Gastroesophageal sphincter (tissue), 4 donors: ENCODE measurements around the gene CDH23. TPM values are rescaled to one million over a fixed set of nuclear protein-coding genes. Genes with fewer than 3 reads are reported as not detected.

Source experiments
- ATAC-seq: fragments of 150-250 bp; one replicate; pipeline ENCODE4 v1.9.1; 2016; ENCODE audit warnings: mild to moderate bottlenecking, moderate library complexity
- H3K27ac ChIP-seq, 4 donors: fragments of 200-600 bp; sonication (generic) in 3 of 4; 1 replicate in 3 of 4; 2 replicates in 1 of 4; pipeline ENCODE4 v1.5.1; 2016 to 2019
- H3K27me3 ChIP-seq: fragments of 200-600 bp; sonication (generic); one replicate; pipeline ENCODE4 v1.5.1; 2019
- H3K36me3 ChIP-seq, 2 donors: fragments of 200-600 bp; sonication (generic); one replicate each; pipeline ENCODE4 v1.5.1; 2019; ENCODE audit warnings: control low read depth in 1 of 2
- H3K4me1 ChIP-seq, 3 donors: fragments of 200-600 bp; sonication (generic); 1 replicate in 2 of 3; 2 replicates in 1 of 3; pipeline ENCODE4 v1.5.1; 2016 to 2019; ENCODE audit warnings: control low read depth in 2 of 3
- H3K4me3 ChIP-seq, 2 donors: fragments of 200-600 bp; sonication (generic); one replicate each; pipeline ENCODE4 v1.5.1; 2019; ENCODE audit warnings: mild to moderate bottlenecking in 1 of 2, moderate library complexity in 1 of 2
- H3K9me3 ChIP-seq, 3 donors: fragments of 200-600 bp; sonication (generic); one replicate each; pipeline ENCODE4 v1.5.1; 2017 to 2019; ENCODE audit warnings: control low read depth in 2 of 3
- CTCF ChIP-seq, 4 experiments: fragments of 200-600 bp in 2 of 4; fragments of 450-650 bp in 2 of 4; sonication (generic) in 1 of 4; IDR thresholded peaks; one replicate each; pipeline ENCODE4 v1.5.1; 2017 to 2019; ENCODE audit warnings: antibody characterized with exemption in 4 of 4, mild to moderate bottlenecking in 2 of 4, moderate library complexity in 2 of 4
- EP300 ChIP-seq: sonication (generic); formaldehyde crosslinking; IDR thresholded peaks from one replicate; pipeline ENCODE4 v1.6.1; 2017; ENCODE audit warnings: antibody characterized with exemption, mild to moderate bottlenecking
- POLR2A ChIP-seq, 2 donors: fragments of 450-650 bp; IDR thresholded peaks; one replicate each; pipeline ENCODE4 v1.6.1; 2017; ENCODE audit warnings: antibody characterized with exemption in 2 of 2, mild to moderate bottlenecking in 2 of 2, moderate library complexity in 1 of 2
- POLR2AphosphoS5 ChIP-seq: sonication (generic); formaldehyde crosslinking; IDR thresholded peaks from one replicate; pipeline ENCODE4 v1.6.1; 2017; ENCODE audit warnings: antibody characterized with exemption
- WGBS, 2 donors: methylation state at CpG; one replicate each; pipeline ENCODE4 v1.1.5; 2018; ENCODE audit warnings: low coverage in 1 of 2; 5-methylcytosine and 5-hydroxymethylcytosine counted together
- total RNA-seq, 4 donors: library from RNA; depleted of rRNA; stranded (reverse); fragments of >200 nt; gene quantifications; one replicate each; pipeline ENCODE4 v1.1.0, GENCODE V29; 2016

The CDH23 gene
- total RNA-seq, 4 donors from 2014 or later: 5.1 to 33.5 (median 16.2) TPM

- TF ChIP-seq CTCF (IDR thresholded peaks at IDR 0.05) (no peak), POLR2AphosphoS5 (no peak), EP300 (no peak), POLR2A (IDR thresholded peaks at IDR 0.05) (no peak)
- Histone ChIP-seq H3K27ac (no peak overlapping the region), H3K4me1 (no peaks in the 10 kb centered on the region), H3K36me3 (peaks cover 0 to 4% of the 10 kb centered on the region in 2 donors), H3K9me3 (no peaks in the 10 kb centered on the region), H3K27me3 (no peaks in the 10 kb centered on the region), H3K4me3 (no peak overlapping the region)
- no peak for ATAC-seq
- WGBS, 2 donors: 83% methylated on average over 2 of the region's 9 CpGs; no CpG with 5 or more reads in 1 of the 2 donors
Observed at GRCh38 chr10:71562181-71562580, 165.5 kb downstream of the CDH23 start.

- Histone ChIP-seq H3K4me1 (no peaks in the 10 kb centered on the region), H3K4me3 (no peak overlapping the region), H3K36me3 (peaks cover 0 to 4% of the 10 kb centered on the region in 2 donors), H3K9me3 (no peaks in the 10 kb centered on the region), H3K27me3 (no peaks in the 10 kb centered on the region), H3K27ac (no peak overlapping the region)
- TF ChIP-seq POLR2AphosphoS5 (no peak), POLR2A (IDR thresholded peaks at IDR 0.05) (no peak), EP300 (no peak), CTCF (IDR thresholded peaks at IDR 0.05) (no peak)
- WGBS, 2 donors: 90% methylated on average over 3 of the region's 3 CpGs; no CpG with 5 or more reads in 1 of the 2 donors
- no peak for ATAC-seq
Observed at GRCh38 chr10:71562904-71563303, 166.2 kb downstream of the CDH23 start.

GRCh38 chr10:71564194-71564820 is 167.6 kb downstream of the CDH23 start:
- no peaks in the 10 kb centered on the region for H3K27me3 ChIP-seq
- WGBS, 2 donors: 49 to 88% methylated on average over 5 to 7 of the region's 12 CpGs
- H3K4me1 ChIP-seq: no peaks in the 10 kb centered on the region
- peaks cover 0 to 4% of the 10 kb centered on the region in 2 donors for H3K36me3 ChIP-seq
- H3K4me3 ChIP-seq: no peak overlapping the region
- H3K9me3 ChIP-seq: no peaks in the 10 kb centered on the region
- H3K27ac ChIP-seq: no peak overlapping the region
- ATAC-seq: no peak
- TF ChIP-seq POLR2A (IDR thresholded peaks at IDR 0.05): no peak
- TF ChIP-seq CTCF (IDR thresholded peaks at IDR 0.05): no peak

DNA sequence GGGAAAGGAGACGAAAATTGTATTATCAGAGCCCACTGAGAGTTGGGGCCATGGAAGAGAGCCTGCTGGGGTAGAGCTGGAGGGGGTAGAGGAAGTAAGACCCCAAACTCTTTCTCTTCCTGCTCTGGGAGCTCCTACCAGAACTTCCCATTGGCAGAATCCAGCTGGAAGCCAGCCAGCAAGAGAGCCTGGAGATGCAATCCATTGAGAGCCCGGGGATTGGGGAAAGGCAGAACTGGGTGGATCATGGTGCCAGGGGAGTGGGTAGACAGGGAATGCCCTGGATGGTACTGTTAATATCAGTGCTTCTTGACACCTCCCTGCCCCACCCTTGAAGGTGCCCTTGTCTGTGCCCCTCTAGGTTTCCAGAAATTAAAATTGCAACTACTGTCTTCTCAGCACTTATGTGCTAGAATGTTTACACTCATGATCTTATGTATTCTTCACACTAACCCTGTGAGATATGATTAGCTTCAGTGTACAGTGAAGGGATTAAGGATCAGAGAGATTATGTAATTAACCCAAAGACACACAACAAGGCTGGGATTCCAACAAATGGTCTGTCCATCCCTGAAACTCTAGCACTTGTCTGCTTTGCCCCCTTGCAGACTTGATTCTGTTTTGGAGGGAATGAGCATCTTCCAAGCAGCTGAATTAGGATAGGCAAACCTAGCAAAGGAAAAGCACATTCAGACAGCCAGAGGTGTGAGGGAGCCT is 168.7 kb downstream of the CDH23 start:
- no peak for ATAC-seq
- H3K36me3 ChIP-seq: peaks cover 0 to 4% of the 10 kb centered on the region in 2 donors
- no peak overlapping the region for H3K4me3 ChIP-seq
- H3K4me1 ChIP-seq: no peaks in the 10 kb centered on the region
- no peaks in the 10 kb centered on the region for H3K9me3 ChIP-seq
- H3K27me3 ChIP-seq: no peaks in the 10 kb centered on the region
- WGBS, 2 donors: 78 to 100% methylated on average over 1 of the region's 2 CpGs
- H3K27ac ChIP-seq: no peak overlapping the region
- TF ChIP-seq POLR2A (IDR thresholded peaks at IDR 0.05): no peak

- Histone ChIP-seq H3K27me3 (no peaks in the 10 kb centered on the region), H3K4me1 (no peaks in the 10 kb centered on the region), H3K36me3 (peaks cover 0 to 9% of the 10 kb centered on the region in 2 donors), H3K27ac (no peak overlapping the region), H3K4me3 (no peak overlapping the region), H3K9me3 (no peaks in the 10 kb centered on the region)
- 71 to 88% methylated on average over 1 to 4 of the region's 5 CpGs for WGBS, 2 donors
- TF ChIP-seq EP300: no peak
- no peak for TF ChIP-seq POLR2AphosphoS5
- TF ChIP-seq POLR2A (IDR thresholded peaks at IDR 0.05): no peak
- no peak for TF ChIP-seq CTCF (IDR thresholded peaks at IDR 0.05)
- no peak for ATAC-seq
Observed at GRCh38 chr10:71567006-71567405, 170.3 kb downstream of the CDH23 start.
